ENCODE measurements around the gene ESD. TPM values are rescaled to one million over a fixed set of nuclear protein-coding genes. Genes with fewer than 3 reads are reported as not detected.

ESD gene, protein sequence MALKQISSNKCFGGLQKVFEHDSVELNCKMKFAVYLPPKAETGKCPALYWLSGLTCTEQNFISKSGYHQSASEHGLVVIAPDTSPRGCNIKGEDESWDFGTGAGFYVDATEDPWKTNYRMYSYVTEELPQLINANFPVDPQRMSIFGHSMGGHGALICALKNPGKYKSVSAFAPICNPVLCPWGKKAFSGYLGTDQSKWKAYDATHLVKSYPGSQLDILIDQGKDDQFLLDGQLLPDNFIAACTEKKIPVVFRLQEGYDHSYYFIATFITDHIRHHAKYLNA
- 117 TPM for total RNA-seq

DNA sequence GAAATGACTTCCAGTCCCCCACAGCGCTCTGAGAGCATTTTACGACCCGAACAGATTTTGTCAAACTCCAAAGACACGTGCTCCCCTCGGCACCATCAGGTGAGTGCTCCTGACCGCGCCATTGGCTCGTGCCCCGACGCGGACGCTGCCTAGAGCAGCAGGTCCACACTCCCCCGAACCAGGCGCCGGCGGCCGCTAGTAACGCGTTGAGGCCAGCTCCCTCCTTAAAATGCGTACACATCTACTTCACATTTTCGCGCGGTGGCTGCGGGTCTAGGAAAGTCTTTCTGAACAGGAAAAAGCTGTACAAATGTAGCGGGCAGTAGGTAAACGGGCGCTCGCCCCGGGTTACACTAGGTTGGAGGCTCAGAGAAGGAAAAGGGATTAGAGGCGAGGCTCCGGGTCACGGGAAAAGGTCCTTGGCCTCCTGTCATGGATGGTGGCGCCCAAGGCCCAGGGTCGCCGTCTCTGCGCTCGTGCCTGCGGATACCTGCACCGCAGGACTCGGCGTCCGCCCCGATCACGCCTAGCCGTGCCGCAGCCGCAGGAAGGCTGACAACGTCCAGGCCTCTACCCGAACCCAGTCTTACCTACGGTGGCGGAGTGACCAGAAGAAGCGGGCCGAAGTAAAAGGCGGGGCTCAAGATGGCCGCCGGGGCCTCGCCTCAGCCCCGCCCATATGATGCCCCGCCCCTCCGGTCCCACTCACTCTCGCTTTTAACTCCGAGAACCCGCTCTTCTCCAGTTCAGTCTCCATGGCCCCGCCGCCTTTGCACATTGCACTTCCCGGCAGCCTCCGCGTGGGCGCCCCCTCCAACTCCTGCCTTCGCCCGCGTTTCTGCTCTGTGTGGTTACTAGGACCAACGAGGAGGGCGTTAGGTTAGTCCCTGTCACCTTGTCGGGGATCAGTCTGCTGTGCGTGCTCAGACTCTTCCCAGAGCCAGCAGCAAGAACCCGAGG lies at the start of gene ESD:
TSS of gene ESD (minus strand) at position 647 of the 960 bp plus-strand sequence. CDS start 5,748 bp downstream, outside the sequence.

Other genes starting within 250 kb of the ESD start
- gene LRCH1, start 244.0 kb downstream of the ESD start, total RNA-seq, result 32.2 TPM
- 6.9 TPM for gene HTR2A, start 99.9 kb upstream of the ESD start, total RNA-seq

Data from parietal lobe (tissue), 1 donor.